NCI-H2196 (cell line): ENCODE data around the gene GHRHR.

Experiments used
- DNase-seq: peaks from one replicate; lab custom pipeline; 2025; ENCODE audit not compliant: unreplicated experiment; lab: John Stamatoyannopoulos, UW

The GHRHR gene

GRCh38 chr7:30983914-30984247 lies 20.1 kb downstream of the GHRHR start:
- no peak for DNase-seq

GRCh38 chr7:30984359-30985107 lies 20.8 kb downstream of the GHRHR start:
- no peak for DNase-seq

- no peak for DNase-seq
These were observed 22.0 kb downstream of the GHRHR start for GRCh38 chr7:30985756-30986155.

- DNase-seq, result no peak
These were observed 22.6 kb downstream of the GHRHR start for GRCh38 chr7:30986331-30986730.

DNA sequence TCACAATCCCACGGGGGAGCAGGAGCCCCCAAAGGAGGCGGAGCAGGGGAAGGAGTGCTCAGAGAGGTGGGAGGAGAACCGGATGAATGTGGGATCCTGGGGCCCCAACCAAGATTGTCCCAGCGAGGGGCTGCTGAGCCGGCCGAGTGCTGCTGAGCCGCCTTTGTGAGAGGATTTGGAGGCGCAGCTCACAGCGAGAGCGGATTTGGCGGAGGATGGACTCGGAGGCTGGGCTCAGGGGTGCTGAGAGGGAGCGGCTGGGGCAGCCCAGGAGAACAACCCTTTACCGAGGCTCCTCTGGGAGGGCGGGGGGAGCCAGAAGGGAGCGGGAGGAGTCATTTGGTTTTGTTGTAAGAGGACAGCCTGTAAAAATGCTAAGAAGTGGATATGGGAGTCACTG lies 23.0 kb downstream of the GHRHR start:
- no peak for DNase-seq

DNA sequence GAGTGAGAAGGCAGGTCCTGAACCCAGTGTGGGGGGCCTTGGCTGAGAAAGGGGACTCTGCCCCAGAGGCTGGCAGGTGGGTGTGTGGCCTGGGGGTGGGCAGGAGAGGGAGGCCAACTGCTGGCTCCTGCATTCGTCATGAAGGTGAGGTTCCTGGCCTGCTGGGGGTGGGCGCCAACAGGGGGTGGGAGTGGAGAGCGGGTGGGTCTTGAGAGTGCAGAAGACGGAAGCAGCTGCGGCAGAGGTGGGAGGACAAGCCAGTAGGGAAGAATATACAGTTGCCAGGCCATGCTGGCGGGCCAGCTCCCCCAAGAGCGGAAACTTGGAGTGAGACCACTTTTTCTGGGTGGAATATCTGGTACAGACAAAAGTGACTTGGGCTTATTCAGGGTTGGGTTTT lies 23.4 kb downstream of the GHRHR start:
- no peak for DNase-seq

DNA sequence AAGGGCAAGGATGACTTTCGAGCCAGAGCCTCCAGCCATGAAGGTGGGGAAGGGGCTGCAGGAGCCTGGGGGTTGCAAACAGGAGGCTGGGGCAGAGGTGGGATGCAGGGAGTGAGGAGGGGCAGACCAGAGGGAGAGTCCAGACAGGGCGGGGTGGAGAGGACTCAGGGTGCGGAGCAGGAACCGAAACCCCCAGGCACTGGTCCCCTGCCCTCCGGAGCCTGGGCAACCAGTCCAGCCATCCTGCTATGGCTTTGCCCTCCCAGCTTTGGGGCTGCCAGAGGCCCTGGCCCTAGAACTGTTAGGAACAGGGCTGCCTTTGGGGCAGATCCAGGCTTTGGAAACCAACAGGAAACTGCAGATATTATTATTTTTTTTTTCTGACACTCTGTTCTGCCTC lies 24.2 kb downstream of the GHRHR start:
- no peak for DNase-seq

DNA sequence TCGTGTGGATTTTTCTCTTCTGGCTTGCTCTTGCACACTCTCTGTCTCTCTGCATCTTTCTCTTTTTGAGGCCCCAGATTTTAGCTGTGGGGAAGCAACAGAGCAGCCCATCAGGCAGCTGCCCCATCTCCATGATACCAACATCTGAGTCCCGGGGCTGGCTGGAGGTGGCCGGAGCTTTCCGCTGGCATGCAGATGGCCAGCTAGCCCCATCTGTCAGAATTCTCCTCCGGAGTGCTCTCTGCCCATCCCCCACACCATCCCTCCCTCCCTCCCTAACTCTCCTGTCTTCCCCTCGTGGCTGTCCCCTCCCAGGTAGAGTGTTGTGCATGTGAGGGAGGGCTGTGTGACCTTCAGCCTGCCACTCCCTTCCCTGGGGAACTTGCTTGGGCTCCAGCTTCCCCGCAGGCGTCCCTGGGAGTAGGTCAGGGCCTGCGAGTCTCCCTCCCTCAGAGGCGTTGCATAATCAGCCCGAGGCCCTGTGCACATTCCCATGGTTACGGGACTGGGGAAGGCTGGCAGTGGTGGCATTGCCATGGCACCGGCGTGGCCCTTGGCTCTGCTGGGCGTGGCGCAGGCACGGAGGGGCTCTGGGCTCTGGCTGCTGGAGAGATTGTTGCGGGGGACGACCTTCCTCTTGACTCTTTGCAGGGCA lies 24.7 kb downstream of the GHRHR start:
- peak; percentile 28 for DNase-seq

DNA sequence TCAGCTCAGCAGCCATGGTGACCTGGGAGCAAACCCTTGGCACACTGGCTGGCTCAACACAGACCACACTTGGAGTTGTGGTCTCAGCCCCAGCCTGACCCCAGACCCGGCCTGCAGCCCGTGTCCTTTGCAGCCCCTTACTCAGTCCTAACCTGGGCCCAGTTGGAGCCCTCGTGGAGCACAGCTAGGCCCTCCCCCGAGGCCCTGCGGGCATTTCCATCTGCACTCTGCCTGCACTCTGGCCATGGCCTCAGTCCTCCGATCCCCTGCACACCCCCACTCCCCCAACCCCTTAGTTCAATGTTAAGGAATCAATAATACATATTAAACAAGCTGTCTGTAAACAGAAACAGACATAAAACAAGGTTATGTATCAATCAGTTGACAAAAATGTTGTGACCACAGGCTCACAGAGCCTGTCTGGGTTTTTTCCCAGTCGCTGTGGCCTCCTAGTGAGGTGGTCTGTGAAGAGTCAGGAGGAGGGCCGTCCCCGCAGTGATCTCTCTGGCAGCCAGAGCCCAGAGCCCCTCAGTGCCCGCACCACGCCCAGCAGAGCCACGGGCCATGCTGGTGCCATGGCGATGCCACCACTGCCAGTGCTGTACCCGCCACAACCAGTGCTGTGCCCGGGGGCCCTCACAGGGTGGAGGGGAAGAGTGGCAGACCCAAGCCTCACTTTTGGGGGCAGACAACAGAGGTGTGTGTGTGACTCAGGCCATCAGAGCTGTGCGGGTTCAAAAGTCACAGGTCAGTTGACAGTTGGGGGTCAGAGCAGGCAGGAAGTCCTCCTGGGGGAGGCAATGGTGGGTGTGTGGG lies 25.5 kb downstream of the GHRHR start:
- no peak for DNase-seq

- DNase-seq, result no peak
These were observed 26.3 kb downstream of the GHRHR start for GRCh38 chr7:30989824-30990672.

GRCh38 chr7:30990673-30991170 lies 27.0 kb downstream of the GHRHR start:
- DNase-seq, result no peak

GRCh38 chr7:30992414-30992813 lies 28.7 kb downstream of the GHRHR start:
- no peak for DNase-seq

GRCh38 chr7:30994206-30995100 lies 30.7 kb downstream of the GHRHR start:
- no peak for DNase-seq

GRCh38 chr7:30995536-30995935 lies 31.8 kb downstream of the GHRHR start:
- DNase-seq, result no peak

DNA sequence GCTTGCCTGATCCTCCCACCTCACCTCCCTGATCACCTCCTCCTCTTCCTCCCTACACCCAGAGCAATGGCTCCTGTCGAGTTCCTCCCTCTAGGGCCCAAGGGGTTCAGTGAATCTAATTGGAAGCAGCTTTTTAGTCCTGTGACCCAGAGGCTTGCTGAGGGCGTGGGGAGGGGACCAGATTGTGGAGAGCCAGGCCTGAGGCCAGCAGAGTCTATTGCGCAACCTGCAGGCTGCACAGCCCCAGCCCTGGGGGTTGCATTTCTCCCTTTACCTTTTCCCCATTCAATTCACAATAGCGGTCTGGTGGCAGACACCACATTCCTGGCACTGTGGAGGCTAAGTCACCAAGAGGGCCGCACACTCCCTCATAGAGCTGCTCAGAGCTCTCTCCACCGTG lies 32.5 kb downstream of the GHRHR start:
- DNase-seq, result no peak

GRCh38 chr7:30996883-30997282 lies 33.1 kb downstream of the GHRHR start:
- DNase-seq, result no peak

DNA sequence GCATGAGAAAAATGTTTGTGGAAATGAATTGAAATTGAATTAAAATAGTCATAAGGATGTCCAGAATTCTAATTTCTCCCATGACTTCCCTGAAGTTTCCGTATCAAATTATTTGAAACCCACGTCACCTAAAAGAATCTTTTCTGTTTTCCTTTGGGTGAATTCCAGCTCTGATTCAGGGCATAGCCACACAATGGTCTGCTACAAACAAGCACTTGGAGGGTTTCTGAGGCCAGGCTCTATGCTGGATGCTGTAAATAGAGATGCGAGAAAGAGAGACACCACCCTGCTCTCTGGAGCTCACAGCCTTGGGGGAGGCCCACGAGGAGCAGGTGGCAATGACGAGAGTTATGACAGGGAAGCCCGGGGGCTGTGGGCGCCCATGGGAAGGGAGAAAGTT lies 33.6 kb downstream of the GHRHR start:
- no peak for DNase-seq

DNA sequence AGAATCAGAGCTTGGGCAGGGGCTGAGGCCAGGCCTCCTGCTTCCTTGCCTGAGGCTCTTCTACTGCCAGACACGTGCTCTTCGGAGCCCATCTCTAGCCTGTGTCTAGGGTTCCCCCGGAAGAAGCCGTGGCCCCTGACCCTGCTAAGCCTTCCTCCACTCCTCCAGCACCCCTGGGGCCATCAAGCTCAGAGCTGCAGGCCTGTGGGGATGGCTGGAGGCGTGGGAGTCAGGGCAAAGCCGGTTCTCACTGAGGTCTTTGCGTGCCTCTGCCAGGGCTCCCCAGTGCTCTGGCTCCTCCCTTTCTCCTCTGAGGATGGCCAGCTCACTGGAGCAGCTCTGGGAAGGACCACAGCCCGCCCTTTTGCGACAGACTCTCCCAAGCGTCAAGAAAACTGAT lies 34.4 kb downstream of the GHRHR start:
- DNase-seq, result no peak

GRCh38 chr7:31000161-31000693 lies 36.5 kb downstream of the GHRHR start:
- no peak for DNase-seq

GRCh38 chr7:31000779-31001178 lies 37.0 kb downstream of the GHRHR start:
- DNase-seq, result no peak
